ENCODE data around the gene GPC3. TPM values are rescaled to one million over a fixed set of nuclear protein-coding genes. Genes with fewer than 3 reads are reported as not detected.

GPC3 gene
- total RNA-seq, 3 donors from 2014 or later, result 0.46 to 0.82 (median 0.54) TPM

DNA sequence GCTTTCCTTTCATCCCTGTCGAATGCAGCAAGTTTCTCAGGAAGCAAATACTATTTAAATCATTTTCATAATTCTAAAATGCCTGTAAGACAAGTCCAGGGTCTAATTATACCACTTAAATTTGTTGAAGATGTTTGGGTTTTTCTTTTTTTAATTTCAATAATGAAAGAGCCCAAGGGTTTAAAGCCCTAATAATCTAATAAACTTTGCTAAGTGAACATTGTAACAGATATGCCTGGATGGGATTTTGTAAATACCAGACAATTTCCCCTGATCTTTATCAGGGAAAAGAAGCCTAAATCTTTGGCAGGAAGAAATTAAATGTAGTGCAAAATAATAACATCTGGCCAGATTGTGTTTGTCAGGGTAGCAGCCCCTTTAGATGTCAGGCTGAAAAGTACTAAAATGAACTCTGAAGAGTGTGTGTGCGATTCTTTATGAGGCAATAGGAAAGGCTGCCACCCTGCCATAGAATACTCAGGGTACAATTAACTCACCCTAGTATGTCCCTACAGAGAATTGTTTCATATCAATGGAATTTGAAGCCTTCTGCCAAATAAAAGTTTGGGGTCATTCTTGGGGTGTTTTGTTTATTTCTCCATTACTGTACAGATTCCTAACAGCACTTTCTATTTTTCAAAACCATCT, 45.6 kb downstream of the GPC3 start:
- peaks cover 1% of the 10 kb centered on the region for H3K4me1 Mint-ChIP-seq (ENCODE audit: low read depth)
- H3K9me3 Mint-ChIP-seq, result no peaks in the 10 kb centered on the region
- ATAC-seq (no peak), DNase-seq (no peak)
- H3K36me3 Mint-ChIP-seq (ENCODE audit: insufficient read depth), result no peaks in the 10 kb centered on the region
- H3K4me3 Mint-ChIP-seq, result no peak overlapping the region
- no peaks in the 10 kb centered on the region for H3K27me3 Mint-ChIP-seq (ENCODE audit: low read depth)

DNA sequence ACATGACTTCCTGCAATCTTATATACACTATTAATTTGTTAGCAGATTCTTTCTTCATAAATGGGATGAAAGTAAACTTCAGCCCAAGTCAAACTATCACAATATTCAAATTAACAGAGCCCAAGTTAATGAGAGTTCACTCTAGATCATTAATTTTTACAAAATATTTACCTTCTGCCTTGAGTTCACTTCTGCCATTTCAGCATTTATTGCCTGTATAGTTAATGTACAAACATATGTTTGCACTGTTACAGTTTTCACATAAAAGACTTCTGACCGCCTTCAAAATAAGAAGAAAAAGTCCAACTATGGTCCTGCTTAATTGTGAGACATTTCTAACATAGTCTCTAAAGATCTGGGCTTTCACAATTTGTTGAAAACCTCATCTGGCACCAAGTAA, 46.9 kb downstream of the GPC3 start:
- Mint-ChIP-seq H3K4me1 (ENCODE audit: low read depth) (peaks cover 1% of the 10 kb centered on the region), H3K9me3 (no peaks in the 10 kb centered on the region), H3K36me3 (ENCODE audit: insufficient read depth) (no peaks in the 10 kb centered on the region), H3K4me3 (no peak overlapping the region), H3K27me3 (ENCODE audit: low read depth) (no peaks in the 10 kb centered on the region)
- no peak for ATAC-seq
- DNase-seq, result no peak

DNA sequence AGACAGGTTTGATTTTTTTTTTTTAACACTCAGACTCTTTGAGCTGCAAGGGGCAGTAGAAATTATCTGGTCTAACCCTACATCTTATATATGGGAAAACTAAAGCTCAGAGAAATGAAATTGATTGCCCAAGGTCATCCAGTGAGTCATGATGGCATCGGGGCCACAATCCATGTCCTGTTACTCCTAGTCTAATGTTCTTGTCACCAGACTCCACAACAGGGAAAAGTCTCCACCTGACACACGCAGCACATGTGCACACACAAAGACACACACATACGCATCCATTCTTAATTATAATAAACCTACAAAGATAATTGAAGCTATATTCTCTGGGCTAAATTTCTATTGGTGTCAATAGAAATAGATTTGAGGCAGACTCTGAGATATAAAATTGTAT, 48.4 kb downstream of the GPC3 start:
- no peaks in the 10 kb centered on the region for H3K9me3 Mint-ChIP-seq

DNA sequence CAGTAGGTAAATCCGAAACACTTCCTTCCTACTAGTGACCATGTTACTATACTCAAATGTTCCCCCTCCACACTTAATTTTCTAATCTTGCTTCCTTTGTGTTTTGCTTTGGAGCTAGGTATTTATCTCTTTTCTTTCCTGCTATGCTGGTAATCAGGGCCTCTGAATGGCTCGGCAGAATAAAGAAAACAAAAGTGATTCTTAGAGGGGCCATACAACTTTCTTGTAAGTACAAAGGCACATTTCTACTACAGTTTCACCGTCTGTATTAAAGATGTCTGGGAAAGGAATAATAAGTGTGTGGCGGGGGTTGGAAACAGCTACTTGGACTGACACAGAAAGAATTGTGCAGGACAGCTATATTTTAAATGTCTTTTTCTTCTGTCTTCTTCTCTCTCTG, 50.3 kb downstream of the GPC3 start:
- no peaks in the 10 kb centered on the region for H3K9me3 Mint-ChIP-seq
- H3K4me1 Mint-ChIP-seq (ENCODE audit: low read depth), result no peaks in the 10 kb centered on the region
- DNase-seq (no peak), ATAC-seq (no peak)
- H3K27me3 Mint-ChIP-seq (ENCODE audit: low read depth), result no peaks in the 10 kb centered on the region
- H3K4me3 Mint-ChIP-seq, result no peak overlapping the region
- no peaks in the 10 kb centered on the region for H3K36me3 Mint-ChIP-seq (ENCODE audit: insufficient read depth)

More for the DNA sequence above, 48.4 kb downstream of the GPC3 start:
- Mint-ChIP-seq H3K4me3 (no peak overlapping the region), H3K36me3 (ENCODE audit: insufficient read depth) (no peaks in the 10 kb centered on the region), H3K4me1 (ENCODE audit: low read depth) (peaks cover 1% of the 10 kb centered on the region), H3K27me3 (ENCODE audit: low read depth) (no peaks in the 10 kb centered on the region)
- ATAC-seq, result no peak
- no peak for DNase-seq

GRCh38 chrX:133933316-133933715, 52.1 kb downstream of the GPC3 start:
- no peak for DNase-seq
- H3K9me3 Mint-ChIP-seq, result no peaks in the 10 kb centered on the region
- no peak for ATAC-seq

DNA sequence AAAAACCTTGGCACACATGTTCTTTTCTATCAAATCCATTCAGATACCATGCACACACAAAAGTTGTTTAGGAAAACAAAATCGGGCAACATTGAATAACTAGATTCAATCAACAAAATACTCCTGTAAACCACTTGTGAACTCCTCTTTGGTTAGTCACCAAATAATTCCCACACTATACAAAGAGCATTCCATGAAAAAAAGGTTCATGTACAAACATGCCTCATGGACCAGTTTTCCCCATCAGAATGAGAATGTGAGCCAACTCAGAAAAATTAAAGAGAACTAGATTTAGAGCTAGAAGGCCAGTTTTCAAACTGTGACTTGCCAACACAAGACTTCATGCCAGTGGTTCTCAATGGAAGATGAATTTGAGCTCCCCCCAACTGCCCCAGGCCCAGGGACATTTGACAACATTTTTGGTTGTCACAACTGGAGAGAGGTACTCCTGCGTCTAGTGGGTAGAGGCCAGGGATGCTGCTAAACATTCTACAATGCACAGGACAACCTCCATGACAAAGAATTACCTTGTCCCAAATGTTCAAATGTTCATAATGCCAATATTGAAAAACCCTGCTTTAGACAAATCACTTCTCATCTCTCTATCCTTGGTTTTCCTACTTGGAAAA, 55.4 kb downstream of the GPC3 start:
- H3K4me3 Mint-ChIP-seq, result no peak overlapping the region
- H3K9me3 Mint-ChIP-seq, result no peaks in the 10 kb centered on the region
- no peaks in the 10 kb centered on the region for H3K27me3 Mint-ChIP-seq (ENCODE audit: low read depth)
- ATAC-seq (no peak), DNase-seq (no peak)
- no peaks in the 10 kb centered on the region for H3K4me1 Mint-ChIP-seq (ENCODE audit: low read depth)
- H3K36me3 Mint-ChIP-seq (ENCODE audit: insufficient read depth), result no peaks in the 10 kb centered on the region

More at GRCh38 chrX:133933316-133933715, 52.1 kb downstream of the GPC3 start:
- Mint-ChIP-seq H3K36me3 (ENCODE audit: insufficient read depth) (no peaks in the 10 kb centered on the region), H3K4me3 (no peak overlapping the region), H3K27me3 (ENCODE audit: low read depth) (no peaks in the 10 kb centered on the region), H3K4me1 (ENCODE audit: low read depth) (no peaks in the 10 kb centered on the region)

GRCh38 chrX:133928365-133928764, 57.0 kb downstream of the GPC3 start:
- no peaks in the 10 kb centered on the region for H3K9me3 Mint-ChIP-seq
- H3K36me3 Mint-ChIP-seq (ENCODE audit: insufficient read depth), result no peaks in the 10 kb centered on the region
- H3K4me3 Mint-ChIP-seq, result no peak overlapping the region
- ATAC-seq, result no peak
- H3K4me1 Mint-ChIP-seq (ENCODE audit: low read depth), result peaks cover 2% of the 10 kb centered on the region
- no peak for DNase-seq
- H3K27me3 Mint-ChIP-seq (ENCODE audit: low read depth), result no peaks in the 10 kb centered on the region

DNA sequence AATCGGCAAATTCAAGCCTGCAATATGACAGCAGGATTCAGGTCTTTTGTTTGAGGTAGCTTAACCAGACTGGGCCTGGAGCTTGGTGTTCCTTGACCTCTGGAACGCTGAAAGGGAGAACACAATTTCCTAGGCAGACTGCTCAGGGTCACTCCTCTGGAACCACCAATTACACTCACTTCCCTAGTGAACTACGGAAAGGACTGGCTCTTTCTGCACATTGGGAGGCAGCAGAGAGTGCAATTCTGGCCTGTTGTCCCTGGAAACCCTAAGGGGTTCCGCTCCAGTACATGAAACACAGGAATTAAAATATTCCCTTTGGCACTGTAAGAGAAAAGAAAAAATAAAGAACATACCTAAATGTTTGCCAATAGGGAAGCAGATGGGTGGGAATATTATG, 58.6 kb downstream of the GPC3 start:
- no peaks in the 10 kb centered on the region for H3K9me3 Mint-ChIP-seq
- ATAC-seq (no peak), DNase-seq (no peak)
- H3K4me1 Mint-ChIP-seq (ENCODE audit: low read depth), result peaks cover 16% of the 10 kb centered on the region
- H3K4me3 Mint-ChIP-seq, result no peak overlapping the region
- no peaks in the 10 kb centered on the region for H3K27me3 Mint-ChIP-seq (ENCODE audit: low read depth)
- no peaks in the 10 kb centered on the region for H3K36me3 Mint-ChIP-seq (ENCODE audit: insufficient read depth)

DNA sequence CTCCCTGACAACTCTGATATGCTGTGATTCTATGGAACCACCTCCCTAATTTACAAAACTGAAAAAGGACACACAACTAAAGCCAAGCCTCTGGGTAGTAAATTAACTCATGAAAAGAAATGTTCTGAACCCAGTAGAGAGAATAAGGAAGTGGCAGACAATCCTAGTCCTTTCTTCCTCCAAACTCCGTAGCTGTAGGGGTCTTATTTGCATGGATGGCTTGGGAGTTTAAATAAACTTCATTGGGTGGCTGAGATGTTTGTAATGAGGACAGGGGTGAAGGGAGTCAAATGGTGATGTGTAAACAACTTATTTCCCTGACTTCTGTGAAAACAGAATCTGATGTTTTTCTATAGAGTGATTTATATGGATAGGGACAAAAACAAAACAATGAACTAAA, 59.3 kb downstream of the GPC3 start:
- Mint-ChIP-seq H3K4me1 (ENCODE audit: low read depth) (peaks cover 18% of the 10 kb centered on the region), H3K4me3 (no peak overlapping the region), H3K27me3 (ENCODE audit: low read depth) (no peaks in the 10 kb centered on the region), H3K9me3 (no peaks in the 10 kb centered on the region), H3K36me3 (ENCODE audit: insufficient read depth) (no peaks in the 10 kb centered on the region)
- ATAC-seq, result no peak
- no peak for DNase-seq

GRCh38 chrX:133924548-133924947, 60.8 kb downstream of the GPC3 start:
- H3K9me3 Mint-ChIP-seq, result no peaks in the 10 kb centered on the region
- no peaks in the 10 kb centered on the region for H3K36me3 Mint-ChIP-seq (ENCODE audit: insufficient read depth)
- H3K4me1 Mint-ChIP-seq (ENCODE audit: low read depth), result peaks cover 18% of the 10 kb centered on the region
- no peak for DNase-seq
- H3K27me3 Mint-ChIP-seq (ENCODE audit: low read depth), result no peaks in the 10 kb centered on the region
- no peak for ATAC-seq
- H3K4me3 Mint-ChIP-seq, result no peak overlapping the region

DNA sequence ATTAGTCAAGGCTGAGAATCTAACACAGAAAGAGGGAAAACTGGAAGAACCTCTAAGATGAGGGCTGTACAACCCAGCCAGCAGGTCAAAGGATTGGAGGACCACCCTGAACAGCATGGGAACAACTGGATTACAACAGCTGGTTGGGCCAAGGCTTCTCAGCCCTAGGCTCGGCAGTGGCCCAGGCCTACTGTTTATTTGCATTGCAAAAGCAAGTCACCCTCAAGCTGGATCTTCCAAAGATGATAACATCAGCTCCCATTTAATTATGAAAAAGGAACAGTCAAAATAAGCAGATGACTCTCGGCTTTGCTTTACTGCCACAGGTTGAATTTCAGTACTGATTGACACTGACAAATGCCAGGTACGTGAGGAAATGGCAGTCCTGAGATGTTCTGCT, 61.8 kb downstream of the GPC3 start:
- H3K4me1 Mint-ChIP-seq (ENCODE audit: low read depth), result peaks cover 18% of the 10 kb centered on the region
- H3K27me3 Mint-ChIP-seq (ENCODE audit: low read depth), result no peaks in the 10 kb centered on the region
- H3K4me3 Mint-ChIP-seq, result no peak overlapping the region
- DNase-seq (no peak), ATAC-seq (no peak)
- no peaks in the 10 kb centered on the region for H3K36me3 Mint-ChIP-seq (ENCODE audit: insufficient read depth)
- H3K9me3 Mint-ChIP-seq, result no peaks in the 10 kb centered on the region

DNA sequence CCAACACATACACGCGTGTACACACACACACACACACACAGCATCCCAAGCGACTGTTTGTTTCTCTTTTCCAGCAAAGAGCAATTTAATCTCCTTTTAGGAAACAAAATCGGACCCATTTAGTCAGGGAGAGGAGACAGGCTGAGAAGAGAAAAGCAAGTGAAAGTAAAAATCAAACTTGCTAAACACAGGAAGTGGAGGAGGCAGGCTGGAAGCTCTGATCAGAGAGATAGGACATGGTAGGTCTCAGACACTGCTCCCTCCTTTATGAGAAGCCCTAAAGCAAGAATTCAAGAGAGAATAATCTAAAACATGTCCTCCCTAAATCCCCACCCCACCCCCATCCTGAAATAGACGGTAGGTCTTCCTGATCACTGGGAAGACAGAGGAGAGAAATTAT, 62.3 kb downstream of the GPC3 start:
- Mint-ChIP-seq H3K9me3 (no peaks in the 10 kb centered on the region), H3K36me3 (ENCODE audit: insufficient read depth) (no peaks in the 10 kb centered on the region), H3K4me3 (peak overlapping the region; percentile 61), H3K27me3 (ENCODE audit: low read depth) (no peaks in the 10 kb centered on the region), H3K4me1 (ENCODE audit: low read depth) (peaks cover 18% of the 10 kb centered on the region)
- ATAC-seq (peak in 1 of 2 donors; percentile 50), DNase-seq (no peak)

DNA sequence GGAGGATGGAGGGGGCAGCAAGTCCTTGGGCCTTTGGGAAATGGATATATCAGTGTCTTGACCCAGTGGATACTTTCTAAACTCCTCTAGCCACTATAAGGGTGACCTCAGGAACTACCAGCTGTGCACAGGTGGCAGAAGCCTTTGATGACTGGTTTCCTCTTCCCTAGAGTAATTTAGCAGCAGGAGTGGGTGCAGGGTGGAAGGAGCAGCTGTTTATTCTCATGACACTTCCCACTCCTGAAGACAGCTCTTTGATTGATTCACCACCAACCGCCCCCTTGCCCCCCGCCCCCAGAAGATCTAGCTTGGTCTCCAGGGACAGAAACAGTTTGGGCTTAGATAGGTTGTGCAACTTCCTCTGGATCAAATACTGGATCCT, 63.0 kb downstream of the GPC3 start:
- no peak for DNase-seq
- Mint-ChIP-seq H3K4me3 (no peak overlapping the region), H3K27me3 (ENCODE audit: low read depth) (no peaks in the 10 kb centered on the region), H3K9me3 (no peaks in the 10 kb centered on the region), H3K36me3 (ENCODE audit: insufficient read depth) (no peaks in the 10 kb centered on the region), H3K4me1 (ENCODE audit: low read depth) (peaks cover 18% of the 10 kb centered on the region)
- no peak for ATAC-seq

DNA sequence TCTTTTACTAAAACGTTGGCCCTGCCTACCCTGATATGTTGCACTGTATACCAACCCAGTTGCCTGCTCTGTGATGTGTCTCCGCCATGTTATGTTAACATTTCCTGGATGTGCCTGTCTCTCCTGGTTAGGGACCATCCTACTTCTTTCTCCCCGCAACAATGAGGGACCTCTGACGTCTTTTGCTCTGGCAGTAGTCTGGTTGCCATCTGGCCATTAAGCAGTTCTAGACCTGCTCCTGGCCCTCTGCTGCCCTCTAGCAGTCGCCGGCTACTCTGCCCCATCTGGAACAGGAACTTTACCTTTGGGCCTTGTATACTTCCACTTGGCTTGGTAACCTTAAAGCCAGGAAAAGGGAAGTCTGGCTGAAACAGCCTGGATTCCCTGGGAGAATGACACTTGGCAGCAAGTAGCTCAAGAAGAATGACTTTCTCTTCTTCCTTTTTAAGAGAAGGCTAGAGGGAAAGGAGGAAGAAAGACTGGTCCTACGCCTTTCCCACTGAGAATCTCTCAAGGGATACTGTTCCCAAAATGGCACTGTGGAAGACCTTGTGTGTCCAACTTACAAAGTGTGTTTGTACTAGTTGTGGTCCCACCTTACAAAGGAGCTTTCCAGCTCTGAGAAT, 63.5 kb downstream of the GPC3 start:
- DNase-seq, result peak; percentile 11
- Mint-ChIP-seq H3K4me1 (ENCODE audit: low read depth) (peaks cover 18% of the 10 kb centered on the region), H3K27me3 (ENCODE audit: low read depth) (no peaks in the 10 kb centered on the region), H3K9me3 (no peaks in the 10 kb centered on the region), H3K4me3 (no peak overlapping the region), H3K36me3 (ENCODE audit: insufficient read depth) (no peaks in the 10 kb centered on the region)
- ATAC-seq, result peak in 1 of 2 donors; percentile 59

DNA sequence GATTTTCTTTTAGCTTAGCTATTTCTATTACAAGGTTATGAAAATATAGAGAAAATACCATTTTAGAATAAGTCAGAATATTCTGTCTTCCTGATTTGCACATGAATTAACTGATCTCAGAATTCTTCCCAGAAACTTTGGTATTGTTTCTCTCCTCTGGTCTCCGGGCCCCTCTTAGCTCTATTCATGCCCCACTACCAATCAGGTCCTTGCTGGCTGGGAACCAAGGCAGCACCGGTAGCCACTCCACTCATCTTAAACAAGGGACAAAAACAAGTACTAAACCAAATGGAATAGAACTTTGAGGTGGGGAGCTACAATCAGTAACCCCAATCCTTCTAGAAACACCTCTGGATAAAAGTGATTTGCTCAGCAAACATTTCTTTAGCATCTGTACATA, 64.3 kb downstream of the GPC3 start:
- H3K9me3 Mint-ChIP-seq, result no peaks in the 10 kb centered on the region
- H3K27me3 Mint-ChIP-seq (ENCODE audit: low read depth), result no peaks in the 10 kb centered on the region
- H3K36me3 Mint-ChIP-seq (ENCODE audit: insufficient read depth), result no peaks in the 10 kb centered on the region
- H3K4me1 Mint-ChIP-seq (ENCODE audit: low read depth), result peaks cover 18% of the 10 kb centered on the region
- no peak overlapping the region for H3K4me3 Mint-ChIP-seq
- DNase-seq (no peak), ATAC-seq (no peak)

Measured in activated T-cell treated with anti-CD3 and anti-CD28 coated beads, Interleukin-2, amount 50 U/mL, for 4 hours (primary cell).